NCI-H526 (cell line): Measurements from ENCODE around the gene TTPAL.

Experiments used
- DNase-seq, 2 experiments: peaks; one replicate each; lab custom pipeline; 2025; lab: John Stamatoyannopoulos, UW

TTPAL gene, protein sequence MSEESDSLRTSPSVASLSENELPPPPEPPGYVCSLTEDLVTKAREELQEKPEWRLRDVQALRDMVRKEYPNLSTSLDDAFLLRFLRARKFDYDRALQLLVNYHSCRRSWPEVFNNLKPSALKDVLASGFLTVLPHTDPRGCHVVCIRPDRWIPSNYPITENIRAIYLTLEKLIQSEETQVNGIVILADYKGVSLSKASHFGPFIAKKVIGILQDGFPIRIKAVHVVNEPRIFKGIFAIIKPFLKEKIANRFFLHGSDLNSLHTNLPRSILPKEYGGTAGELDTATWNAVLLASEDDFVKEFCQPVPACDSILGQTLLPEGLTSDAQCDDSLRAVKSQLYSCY

DNA sequence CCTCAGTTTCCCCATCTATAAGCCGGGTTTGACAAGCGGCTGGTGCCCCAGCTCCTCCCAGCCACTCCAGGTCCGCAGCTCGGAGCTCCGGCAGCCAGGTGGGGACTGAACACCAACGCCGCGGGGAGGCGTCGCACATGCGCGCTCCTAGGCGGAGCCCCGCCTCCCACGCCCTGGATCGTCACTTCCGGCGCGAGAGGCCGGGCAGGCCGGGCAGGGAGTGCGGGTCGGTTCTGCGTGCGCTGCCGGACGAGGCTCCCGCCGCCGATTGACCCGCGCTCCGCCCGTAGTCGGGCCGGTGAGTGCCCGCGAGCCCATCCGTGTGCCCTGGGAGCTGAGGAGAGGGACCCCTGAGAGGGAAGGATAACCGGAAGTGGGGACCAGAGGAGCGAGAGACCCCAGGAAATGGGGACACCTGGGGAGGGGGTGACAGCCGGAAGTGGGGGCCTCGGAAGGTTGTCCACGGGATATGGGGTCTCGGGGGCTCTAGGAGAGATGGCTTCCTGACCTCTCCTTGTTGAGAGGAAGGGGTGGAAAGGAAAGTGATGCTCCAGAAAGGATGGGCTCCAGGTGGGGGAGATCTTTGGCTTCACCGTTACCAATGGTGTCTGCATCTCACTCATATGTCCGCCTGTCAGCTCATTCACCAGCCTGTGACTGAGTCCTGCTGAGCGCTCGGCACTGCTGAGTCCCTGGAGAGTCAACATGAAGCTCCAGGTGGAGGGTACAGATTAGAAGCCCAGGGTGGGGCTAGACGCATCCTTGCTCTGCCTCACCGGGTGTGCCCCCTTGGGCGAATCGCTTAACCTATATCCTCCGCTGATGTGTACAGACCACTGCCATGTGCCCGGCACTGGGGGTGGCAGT is at the start of gene TTPAL:
Gene TTPAL (plus strand): TSS at position 181 of the 867 bp plus-strand sequence. CDS start 4,126 bp downstream, outside the sequence.
- DNase-seq = peak; percentile 65 to 96

DNA sequence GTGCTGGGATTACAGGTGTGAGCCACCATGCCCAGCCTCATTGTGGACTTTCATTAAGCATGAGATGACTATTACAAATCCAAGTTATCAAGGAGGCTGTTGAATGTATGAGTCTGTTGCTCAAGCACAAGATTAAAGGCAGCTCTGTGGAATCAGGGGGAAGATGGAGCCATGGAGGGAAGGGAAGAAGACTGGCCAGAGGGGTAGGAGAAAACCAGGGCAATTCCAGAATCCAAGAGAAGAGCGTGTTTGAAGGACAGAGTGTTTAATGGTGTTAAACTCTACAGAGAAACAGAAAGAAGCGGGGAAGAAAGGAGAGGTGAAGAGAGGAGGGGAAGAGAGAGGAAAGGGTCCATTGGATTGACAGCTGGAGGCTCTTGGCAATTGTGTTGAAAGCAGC is 49.8 kb upstream of the TTPAL start:
- no peak for DNase-seq

DNA sequence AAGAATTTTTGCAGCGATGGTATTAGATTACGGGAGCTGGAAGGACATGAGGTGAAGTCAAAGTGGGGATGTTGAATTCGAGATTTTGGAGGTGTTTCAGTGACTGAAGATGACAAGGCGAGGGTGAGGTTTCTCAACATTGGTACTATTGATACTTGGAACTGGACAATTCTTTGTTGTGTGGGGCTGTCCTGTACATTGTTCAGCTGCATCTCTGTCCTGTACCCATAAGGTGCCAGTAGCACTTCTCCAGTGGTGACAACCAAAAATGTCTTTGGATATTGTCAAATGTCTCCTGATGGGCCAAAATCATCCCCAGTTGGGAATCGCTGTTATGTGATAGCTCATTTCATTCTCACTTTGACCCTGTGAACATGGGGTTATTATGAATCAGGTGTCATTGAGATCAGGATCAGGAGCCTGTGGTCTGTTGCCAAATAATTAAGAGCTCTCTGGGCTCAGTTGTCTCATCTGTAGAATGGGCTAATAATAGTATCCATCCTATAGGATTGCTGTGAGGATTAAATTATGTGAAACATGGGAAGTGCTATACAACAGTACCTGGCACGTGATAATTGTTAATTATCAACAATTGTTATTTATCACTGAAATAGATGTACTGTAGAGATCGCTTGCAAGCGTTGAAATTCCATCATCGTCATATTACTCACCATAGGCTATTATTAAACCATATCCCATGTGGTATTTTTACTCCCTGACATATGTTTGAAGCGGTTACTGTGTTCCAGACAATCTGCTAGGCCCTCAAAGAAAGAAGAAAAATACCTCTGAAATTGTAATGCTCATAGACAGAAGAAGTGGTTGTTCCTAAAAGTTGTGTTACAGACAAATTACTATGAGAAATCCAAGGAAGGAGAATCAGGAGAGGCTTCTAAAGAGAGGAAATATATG is 48.5 kb upstream of the TTPAL start:
- DNase-seq = no peak

DNA sequence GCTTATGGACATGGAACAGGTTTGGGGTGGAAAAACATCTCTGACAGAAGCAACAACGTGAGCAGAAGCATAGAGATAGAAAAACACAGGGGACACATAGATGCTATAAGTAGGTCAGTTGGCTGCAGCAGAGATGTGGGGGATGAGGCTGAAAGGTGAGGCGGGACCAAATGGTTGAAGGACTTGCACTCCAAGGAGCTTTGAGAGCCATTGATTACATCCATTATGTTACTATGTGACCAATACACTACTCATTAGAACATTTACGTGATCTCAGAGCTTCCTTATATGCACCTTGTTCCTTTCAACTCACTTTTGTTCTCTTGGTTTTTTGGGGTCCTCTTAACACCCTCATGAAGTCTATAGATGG is 47.9 kb upstream of the TTPAL start:
- DNase-seq = no peak

DNA sequence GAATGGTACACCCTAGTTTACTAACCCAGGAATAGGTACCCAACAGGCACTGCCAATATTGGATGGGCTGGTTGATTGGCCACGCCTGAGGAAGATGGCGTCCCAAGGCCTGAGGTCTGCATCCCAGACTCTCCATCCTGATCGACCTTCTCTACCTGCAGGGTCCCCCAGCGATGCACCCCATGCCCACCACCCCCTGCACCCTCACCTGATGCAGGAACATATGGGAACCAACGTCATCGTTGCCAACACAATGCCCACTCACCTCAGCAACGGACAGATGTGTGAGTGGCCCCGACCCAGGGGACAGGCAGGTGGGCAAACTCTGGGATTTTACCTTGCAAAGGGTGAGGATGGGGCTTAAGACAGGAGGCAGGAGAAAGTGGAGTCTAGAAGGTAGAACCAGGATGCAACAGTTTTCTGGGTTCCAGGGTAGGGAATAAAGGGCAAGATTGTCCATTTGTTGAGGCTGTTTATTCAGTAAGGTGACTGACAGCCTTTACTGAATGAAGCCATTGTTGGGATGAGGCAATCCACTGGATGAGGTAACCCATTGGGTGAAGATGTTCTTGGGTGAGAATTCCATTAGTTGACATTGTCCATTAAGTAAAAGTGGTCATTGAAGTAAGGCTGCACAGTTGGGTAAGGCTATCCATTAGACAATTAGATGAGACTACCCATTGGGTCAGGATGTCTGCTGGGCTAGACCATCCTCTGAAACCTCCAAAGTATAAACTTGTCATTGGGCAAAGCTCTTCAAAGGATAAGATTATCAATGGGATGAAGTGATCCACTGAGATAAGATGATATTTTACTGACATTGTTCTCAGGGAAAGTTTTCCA is 47.3 kb upstream of the TTPAL start:
- no peak for DNase-seq

DNA sequence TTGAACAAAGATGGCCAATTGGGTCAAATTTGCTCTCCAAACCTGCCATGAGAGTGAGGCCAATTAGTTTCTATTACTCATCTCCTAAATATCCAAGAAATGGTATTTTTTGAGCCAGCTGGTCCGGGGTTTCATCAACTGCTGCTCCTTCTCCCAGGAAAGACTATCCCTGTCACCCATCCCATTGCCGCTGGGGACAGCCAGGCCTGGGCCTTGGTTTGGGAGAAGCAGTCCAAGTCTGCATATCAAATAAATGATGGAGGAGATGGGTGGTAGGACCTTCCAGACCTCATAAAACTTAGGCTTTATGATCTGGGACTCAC is 46.7 kb upstream of the TTPAL start:
- no peak for DNase-seq

DNA sequence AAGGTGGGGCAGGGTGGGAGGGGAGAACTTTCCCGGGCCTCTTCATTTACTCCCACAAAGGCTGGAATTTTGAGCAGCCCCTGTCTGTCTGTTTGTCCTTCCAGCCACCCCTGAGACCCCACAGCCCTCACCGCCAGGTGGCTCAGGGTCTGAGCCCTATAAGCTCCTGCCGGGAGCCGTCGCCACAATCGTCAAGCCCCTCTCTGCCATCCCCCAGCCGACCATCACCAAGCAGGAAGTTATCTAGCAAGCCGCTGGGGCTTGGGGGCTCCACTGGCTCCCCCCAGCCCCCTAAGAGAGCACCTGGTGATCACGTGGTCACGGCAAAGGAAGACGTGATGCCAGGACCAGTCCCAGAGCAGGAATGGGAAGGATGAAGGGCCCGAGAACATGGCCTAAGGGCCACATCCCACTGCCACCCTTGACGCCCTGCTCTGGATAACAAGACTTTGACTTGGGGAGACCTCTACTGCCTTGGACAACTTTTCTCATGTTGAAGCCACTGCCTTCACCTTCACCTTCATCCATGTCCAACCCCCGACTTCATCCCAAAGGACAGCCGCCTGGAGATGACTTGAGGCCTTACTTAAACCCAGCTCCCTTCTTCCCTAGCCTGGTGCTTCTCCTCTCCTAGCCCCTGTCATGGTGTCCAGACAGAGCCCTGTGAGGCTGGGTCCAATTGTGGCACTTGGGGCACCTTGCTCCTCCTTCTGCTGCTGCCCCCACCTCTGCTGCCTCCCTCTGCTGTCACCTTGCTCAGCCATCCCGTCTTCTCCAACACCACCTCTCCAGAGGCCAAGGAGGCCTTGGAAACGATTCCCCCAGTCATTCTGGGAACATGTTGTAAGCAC is 46.0 kb upstream of the TTPAL start:
- no peak for DNase-seq

DNA sequence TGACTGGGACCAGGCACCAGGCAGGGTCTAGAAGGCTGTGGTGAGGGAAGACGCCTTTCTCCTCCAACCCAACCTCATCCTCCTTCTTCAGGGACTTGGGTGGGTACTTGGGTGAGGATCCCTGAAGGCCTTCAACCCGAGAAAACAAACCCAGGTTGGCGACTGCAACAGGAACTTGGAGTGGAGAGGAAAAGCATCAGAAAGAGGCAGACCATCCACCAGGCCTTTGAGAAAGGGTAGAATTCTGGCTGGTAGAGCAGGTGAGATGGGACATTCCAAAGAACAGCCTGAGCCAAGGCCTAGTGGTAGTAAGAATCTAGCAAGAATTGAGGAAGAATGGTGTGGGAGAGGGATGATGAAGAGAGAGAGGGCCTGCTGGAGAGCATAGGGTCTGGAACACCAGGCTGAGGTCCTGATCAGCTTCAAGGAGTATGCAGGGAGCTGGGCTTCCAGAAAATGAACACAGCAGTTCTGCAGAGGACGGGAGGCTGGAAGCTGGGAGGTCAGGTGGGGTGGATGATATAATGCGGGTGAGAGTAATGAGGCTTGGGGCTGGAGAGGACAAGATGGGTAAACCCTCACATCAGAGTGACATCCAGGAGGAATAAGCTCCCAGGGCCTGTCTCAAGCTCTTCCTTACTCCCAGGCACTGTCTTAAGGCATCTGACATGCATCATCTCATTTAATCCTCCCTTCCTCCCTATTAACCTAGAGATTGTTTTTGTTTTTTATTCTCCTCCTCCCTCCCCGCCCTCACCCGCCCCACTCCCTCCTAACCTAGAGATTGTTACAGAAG is 45.2 kb upstream of the TTPAL start:
- no peak for DNase-seq

DNA sequence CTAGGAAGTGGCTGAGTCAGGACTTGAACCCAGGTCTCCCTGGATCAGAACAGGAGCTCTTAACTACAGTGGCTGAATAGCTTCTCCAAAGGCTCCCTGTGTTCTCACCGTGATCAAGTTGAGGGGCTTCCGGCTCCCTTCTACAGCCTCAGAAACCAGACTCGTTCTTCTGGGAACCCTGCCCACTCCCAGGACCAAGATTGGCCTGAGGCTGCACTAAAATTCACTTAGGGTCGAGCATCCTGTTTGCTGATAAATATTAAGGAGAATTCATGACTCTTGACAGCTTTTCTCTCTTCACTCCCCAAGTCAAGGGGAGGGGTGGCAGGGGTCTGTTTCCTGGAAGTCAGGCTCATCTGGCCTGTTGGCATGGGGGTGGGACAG is 44.6 kb upstream of the TTPAL start:
- DNase-seq = no peak

DNA sequence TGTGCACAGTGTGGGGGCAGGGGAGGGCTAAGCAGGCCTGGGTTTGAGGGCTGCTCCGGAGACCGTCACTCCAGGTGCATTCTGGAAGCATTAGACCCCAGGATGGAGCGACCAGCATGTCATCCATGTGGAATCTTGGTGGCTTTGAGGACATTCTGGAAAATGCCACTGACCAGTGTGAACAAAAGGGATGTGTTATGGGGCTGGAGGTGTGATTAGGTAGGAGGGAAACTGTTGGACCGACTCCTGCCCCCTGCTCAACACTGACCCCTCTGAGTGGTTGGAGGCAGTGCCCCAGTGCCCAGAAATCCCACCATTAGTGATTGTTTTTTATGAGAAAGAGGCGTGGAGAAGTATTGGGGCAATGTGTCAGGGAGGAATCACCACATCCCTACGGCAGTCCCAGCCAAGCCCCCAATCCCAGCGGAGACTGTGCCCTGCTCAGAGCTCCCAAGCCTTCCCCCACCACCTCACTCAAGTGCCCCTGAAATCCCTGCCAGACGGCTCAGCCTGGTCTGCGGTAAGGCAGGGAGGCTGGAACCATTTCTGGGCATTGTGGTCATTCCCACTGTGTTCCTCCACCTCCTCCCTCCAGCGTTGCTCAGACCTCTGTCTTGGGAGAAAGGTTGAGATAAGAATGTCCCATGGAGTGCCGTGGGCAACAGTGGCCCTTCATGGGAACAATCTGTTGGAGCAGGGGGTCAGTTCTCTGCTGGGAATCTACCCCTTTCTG is 44.0 kb upstream of the TTPAL start:
- no peak for DNase-seq

DNA sequence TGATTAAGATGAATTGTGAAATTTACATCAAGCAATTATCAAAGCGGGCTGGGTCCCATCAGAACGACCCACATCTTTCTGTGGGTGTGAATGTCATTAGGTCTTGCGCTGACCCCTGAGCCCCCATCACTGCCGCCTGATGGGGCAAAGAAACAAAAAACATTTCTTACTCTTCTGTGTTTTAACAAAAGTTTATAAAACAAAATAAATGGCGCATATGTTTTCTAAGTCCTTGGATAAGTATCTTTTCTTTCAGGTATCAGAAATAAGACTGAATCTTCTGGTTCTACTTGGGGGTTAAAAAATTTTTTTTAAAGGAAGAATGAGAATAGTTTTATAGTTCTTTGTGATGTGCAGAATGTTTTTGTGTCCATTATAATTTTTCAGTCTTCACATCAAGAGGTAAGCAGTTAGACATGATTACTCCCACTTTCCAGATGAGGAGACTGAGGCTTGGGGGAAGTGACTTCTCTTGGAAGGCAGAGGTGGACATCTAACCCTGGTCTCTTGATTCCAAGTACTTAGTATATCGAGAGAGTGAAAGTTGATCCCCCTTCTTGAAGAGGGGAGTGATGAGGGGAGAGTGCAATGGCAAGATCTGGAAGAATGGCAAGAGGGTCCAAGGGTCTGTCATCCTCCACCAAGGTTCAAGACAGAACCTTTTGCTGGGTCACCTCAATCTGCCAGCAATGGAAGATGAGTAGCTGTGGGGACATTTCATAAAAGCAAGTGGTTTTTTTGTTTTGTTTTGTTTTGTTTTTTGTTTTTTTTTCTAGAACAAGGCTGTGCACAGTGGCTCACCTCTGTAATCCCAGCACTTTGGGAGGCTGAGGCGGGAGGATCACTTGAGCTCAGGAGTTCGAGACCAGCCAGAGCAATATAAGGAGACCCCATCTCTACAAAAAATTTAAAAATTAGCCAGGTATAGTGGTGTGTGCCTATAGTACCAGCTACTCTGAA is 42.8 kb upstream of the TTPAL start:
- DNase-seq = no peak

DNA sequence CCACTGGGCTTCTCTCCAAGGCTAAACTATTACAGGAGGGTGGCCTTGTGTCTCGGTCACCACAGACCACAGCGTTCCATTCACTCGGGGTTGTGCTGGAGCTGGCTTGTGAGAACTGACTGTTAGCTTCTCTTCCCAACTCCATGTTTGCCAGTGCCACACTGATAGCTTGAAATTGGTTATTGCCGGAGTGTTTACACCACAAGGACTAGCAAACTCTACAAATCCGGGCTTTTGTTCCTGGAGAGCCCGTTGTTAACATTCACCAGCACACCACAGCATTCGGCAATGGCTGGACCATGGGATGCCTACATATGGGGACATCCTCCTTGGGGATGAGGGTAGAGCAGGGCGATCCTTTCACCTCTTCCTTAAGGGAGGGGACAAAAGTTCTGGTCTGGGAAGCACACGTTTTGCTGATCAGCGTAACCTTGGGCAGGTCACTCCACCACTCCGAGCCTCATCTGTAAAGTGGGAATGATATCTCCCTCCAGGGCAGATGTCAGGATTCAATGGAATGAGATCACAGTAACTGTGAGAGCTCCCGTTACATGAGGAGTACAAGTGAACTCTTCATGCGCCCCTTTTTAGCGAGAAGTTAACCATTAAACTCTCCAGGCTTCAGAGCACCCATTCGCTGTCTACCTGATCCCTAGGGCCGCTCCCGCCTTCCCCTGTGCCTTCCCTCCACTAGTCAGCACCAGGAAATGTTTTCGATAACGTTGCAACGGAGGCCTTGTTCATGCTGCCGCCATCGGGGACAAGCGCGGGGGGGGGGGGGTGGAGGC is 41.7 kb upstream of the TTPAL start:
- no peak for DNase-seq

DNA sequence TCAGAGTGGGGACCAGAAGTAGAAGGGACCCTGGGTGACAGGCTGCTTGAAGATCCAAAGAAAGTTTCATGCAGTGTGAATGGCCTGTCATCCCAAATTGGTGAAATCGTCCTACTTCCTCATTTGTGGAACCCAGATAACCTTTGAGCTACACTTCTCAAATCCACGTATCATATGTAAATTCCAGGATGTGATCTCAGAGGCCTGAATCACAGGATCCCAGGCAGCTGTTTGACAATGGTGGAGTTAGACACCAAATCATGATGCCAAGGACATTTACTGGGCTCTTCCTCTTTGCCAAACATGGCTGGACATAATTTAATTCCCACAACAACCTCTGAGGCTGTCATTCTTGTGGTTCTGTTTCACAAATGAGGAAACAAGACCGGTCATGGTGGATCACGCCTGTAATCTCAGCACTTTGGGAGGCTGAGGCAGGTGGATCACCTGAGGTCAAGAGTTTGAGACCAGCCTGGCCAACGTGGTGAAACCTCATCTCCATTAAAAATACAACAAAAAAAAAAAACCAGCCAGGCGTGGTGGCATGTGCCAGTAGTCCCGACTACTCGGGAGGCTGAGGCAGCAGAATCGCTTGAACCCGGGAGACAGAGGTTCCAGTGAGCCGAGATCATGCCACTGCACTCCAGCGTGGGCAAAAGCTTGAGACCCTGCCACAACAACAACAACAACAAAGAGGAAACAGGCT is 39.9 kb upstream of the TTPAL start:
- DNase-seq = no peak

DNA sequence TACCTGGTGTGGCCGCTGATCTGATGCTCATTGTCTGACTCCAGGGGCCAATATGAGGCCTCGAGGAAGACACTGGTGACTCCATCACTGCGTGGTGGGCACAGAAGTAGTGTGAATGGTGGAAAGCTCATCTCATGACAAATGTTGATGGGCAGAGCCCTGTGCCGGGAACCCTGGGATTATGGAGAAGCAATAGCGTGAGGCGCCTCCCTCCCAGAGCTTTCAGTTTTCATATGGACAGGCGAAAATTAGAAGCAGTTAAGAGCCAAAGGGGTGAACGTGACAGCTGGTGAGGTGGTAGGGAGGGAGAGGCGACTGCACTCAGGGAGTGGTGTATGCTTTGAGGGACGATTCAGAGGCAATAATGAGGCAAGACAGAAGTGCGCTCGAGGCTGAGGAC is 39.3 kb upstream of the TTPAL start:
- DNase-seq = no peak

DNA sequence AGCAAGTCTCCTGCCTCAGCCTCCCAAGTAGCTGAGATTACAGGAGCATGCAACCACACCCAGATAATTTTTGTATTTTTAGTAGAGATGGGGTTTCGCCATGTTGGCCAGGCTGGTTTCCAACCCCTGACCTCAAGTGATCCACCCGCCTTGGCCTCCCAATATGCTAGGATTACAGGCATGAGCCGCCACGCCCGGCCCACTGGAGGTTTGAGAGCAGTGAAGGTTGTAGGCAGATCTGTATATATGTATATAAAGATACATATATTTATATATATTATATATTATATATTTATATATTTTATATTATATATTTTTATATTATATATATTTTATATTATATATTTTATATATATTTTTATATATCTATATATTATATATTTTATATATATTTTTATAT is 38.2 kb upstream of the TTPAL start:
- DNase-seq = no peak

DNA sequence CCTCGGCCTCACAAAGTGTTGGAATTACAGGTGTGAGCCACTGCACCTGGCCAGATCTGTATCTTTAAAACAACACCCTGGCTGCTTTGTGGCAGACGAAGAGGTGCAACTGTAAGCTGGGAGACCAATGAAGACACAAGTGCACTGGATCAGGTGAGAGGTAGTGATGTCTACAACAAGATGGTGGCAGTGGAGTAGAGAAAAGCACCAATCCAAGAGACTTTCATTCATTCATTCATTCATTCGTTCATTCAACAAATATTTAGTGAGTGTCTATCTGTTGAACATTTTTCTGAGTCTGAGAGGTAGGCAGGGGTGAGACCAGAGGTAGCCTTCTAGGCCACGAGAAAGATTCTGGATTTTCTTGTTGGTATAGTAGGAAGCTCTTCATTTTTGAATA is 36.9 kb upstream of the TTPAL start:
- no peak for DNase-seq

DNA sequence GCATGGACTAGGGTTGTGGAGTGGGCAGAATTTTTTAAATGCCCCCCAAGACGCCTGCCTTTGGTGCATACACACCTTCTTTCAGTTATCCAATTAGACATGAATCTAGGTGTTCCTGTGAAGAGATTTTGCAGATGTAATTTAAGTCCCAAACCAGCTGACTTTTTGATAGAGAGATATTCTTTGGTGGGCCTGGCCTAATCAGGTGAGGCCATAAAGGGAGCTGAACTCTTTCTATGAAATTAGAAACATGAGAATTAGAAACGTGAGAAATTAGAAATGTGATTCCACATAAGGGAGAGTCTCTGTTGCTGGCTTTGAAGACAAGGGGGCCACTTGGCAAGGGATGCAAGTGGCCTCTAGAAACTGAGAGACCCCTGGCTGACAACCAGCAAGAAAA is 36.4 kb upstream of the TTPAL start:
- DNase-seq = no peak
